GM23338 (cell line): ENCODE measurements around the gene ATP5PD. TPM values are rescaled to one million over a fixed set of nuclear protein-coding genes. Genes with fewer than 3 reads are reported as not detected.
A peak's percentile ranks its signal among the peaks of the same experiment; 100 is the strongest.

ENCODE experiments used
- ATAC-seq: fragments of 200-7000 bp; cut with Tn5 transposase; 3 replicates; pipeline ENCODE4 v1.9.1; 2020
- DNase-seq: peaks from one replicate; pipeline ENCODE4 v3.0.0-alpha.2; 2015; ENCODE audit warnings: low spot score
- H2AFZ ChIP-seq: fragments of 200-600 bp; sonication (generic); 2 replicates; pipeline ENCODE4 v1.8.0; 2016; ENCODE audit warnings: antibody characterized with exemption, mild to moderate bottlenecking, moderate library complexity
- H3F3A ChIP-seq: fragments of 200-600 bp; sonication (generic); replicated peaks from 2 replicates; pipeline ENCODE4 v1.8.0; 2017; ENCODE audit warnings: antibody characterized with exemption, mixed run types, low read depth
- H3K27ac ChIP-seq: fragments of 200-600 bp; sonication (generic); 2 replicates; pipeline ENCODE4 v1.6.1; 2016; ENCODE audit warnings: low read depth
- H3K27me3 ChIP-seq: fragments of 200-600 bp; sonication (generic); 2 replicates; pipeline ENCODE4 v1.8.0; 2016; ENCODE audit warnings: mild to moderate bottlenecking, mixed run types, moderate library complexity; ENCODE audit not compliant: insufficient read depth
- H3K36me3 ChIP-seq: fragments of 200-600 bp; sonication (generic); 2 replicates; pipeline ENCODE4 v1.8.0; 2016; ENCODE audit warnings: mild to moderate bottlenecking; ENCODE audit not compliant: insufficient read depth
- H3K4me1 ChIP-seq: fragments of 200-600 bp; sonication (generic); 2 replicates; pipeline ENCODE4 v1.8.0; 2016; ENCODE audit warnings: mild to moderate bottlenecking, moderate library complexity; ENCODE audit not compliant: insufficient read depth
- H3K4me2 ChIP-seq: fragments of 200-600 bp; sonication (generic); 2 replicates; pipeline ENCODE4 v1.7.1; 2017; ENCODE audit warnings: mixed run types
- H3K4me3 ChIP-seq: fragments of 200-600 bp; sonication (generic); 2 replicates; pipeline ENCODE4 v1.6.1; 2016; ENCODE audit warnings: mixed run types
- H3K79me2 ChIP-seq: fragments of 200-600 bp; sonication (generic); replicated peaks from 2 replicates; pipeline ENCODE4 v1.8.0; 2017; ENCODE audit warnings: mild to moderate bottlenecking; ENCODE audit not compliant: insufficient read depth
- H3K9me2 ChIP-seq: fragments of 200-600 bp; sonication (generic); 2 replicates; pipeline ENCODE4 v1.8.0; 2017; ENCODE audit not compliant: insufficient read depth
- H4K20me1 ChIP-seq: fragments of 200-600 bp; sonication (generic); replicated peaks from 2 replicates; pipeline ENCODE4 v1.8.0; 2017; ENCODE audit warnings: mild to moderate bottlenecking; ENCODE audit not compliant: insufficient read depth
- H3K27ac Mint-ChIP-seq: 2 replicates; pipeline ENCODE4 v1.8.0; 2020; ENCODE audit warnings: inconsistent platforms, mild to moderate bottlenecking, moderate library complexity, mixed read lengths
- H3K27me3 Mint-ChIP-seq: 3 replicates; pipeline ENCODE4 v1.8.0; 2022; ENCODE audit warnings: low read depth, mild to moderate bottlenecking, moderate library complexity, mixed read lengths, inconsistent platforms; ENCODE audit not compliant: insufficient read depth, poor library complexity
- H3K36me3 Mint-ChIP-seq: 3 replicates; pipeline ENCODE4 v1.8.0; 2021; ENCODE audit warnings: low read depth, mild to moderate bottlenecking, inconsistent platforms, moderate library complexity, mixed read lengths
- H3K4me1 Mint-ChIP-seq: 3 replicates; pipeline ENCODE4 v1.8.0; 2020; ENCODE audit warnings: mild to moderate bottlenecking, inconsistent platforms, mixed read lengths
- H3K4me3 Mint-ChIP-seq: 3 replicates; pipeline ENCODE4 v1.8.0; 2021; ENCODE audit warnings: moderate library complexity, mild to moderate bottlenecking, inconsistent platforms, mixed read lengths
- H3K9me3 Mint-ChIP-seq: 3 replicates; pipeline ENCODE4 v1.8.0; 2020; ENCODE audit warnings: moderate library complexity, mild to moderate bottlenecking, inconsistent platforms, mixed read lengths
- CTCF ChIP-seq, 2 experiments: fragments of 200-600 bp in 1 of 2; sonication (generic) in 1 of 2; conservative IDR thresholded peaks; 2 replicates each; pipeline versions ENCODE4 v1.5.1 to v1.6.1; 2016 to 2017; ENCODE audit warnings: antibody characterized with exemption in 2 of 2, low read depth in 2 of 2, mild to moderate bottlenecking in 2 of 2, moderate library complexity in 1 of 2
- ZNF462 ChIP-seq: fragments of 250-450 bp; sonication (Bioruptor Pico); IDR thresholded peaks from 2 replicates; pipeline ENCODE4 v1.5.0; 2020; ENCODE audit warnings: mild to moderate bottlenecking, moderate library complexity
- polyA plus RNA-seq: library from polyadenylated mRNA; unstranded; fragments of >200 nt; fragmentation: Nextera tagmentation; extraction: Ambion mirVana; gene quantifications from 2 replicates; pipeline ENCODE4 v1.2.1, GENCODE V29; 2016
- total RNA-seq: library from RNA; depleted of rRNA; stranded (reverse); fragments of >200 nt; shearing (Covaris generic); gene quantifications from 2 replicates; pipeline ENCODE4 v1.2.3, GENCODE V29; 2014

Gene ATP5PD
- total and polyA plus RNA-seq, 2 experiments from 2014 or later = 244 to 1,144 TPM

DNA sequence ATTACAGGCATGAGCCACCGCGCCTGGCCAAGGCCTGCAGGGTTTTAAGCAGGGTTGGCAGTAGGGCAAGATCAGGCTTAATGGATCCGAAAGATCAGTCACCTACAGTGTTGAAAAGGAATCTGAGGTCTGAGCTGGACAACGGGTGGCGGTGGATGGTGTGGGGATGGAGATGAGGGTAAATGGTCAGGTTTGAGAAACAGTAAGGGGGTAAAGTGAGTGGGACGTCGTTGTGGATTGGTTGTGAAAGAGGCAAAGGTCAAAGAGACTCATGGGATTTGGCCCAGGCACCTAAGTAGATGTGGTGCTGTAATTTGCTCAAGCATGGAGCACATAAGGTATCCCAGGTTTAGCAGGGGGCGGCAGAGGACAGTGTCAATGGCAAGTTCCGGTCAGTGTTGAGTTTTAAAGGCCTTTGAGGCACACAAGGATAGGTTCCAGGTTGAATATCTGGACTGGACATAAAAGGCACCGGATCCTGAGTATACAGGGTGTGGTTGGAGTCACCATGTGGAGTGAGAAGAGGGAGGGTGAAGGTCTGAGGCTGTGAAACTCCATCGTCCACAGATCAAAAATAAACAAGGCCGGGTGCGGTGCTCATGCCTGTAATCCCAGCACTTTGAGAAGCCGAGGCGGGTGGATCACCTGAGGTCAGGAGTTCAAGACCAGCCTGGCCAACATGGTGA lies 39.9 kb upstream of the ATP5PD start:
- no peak for DNase-seq
- Mint-ChIP-seq H3K9me3 (no peaks in the 10 kb centered on the region), H3K36me3 (no peaks in the 10 kb centered on the region; the same call in 2 of the 3 replicates), H3K4me1 (peaks cover 52% of the 10 kb centered on the region), H3K27me3 (peaks cover 27% of the 10 kb centered on the region), H3K4me3 (peak overlapping the region; percentile 75), H3K27ac (peak overlapping the region; percentile 79)
- TF ChIP-seq CTCF (conservative IDR thresholded peaks at IDR 0.05; ENCODE audit: low read depth in 2 of 2) (peak in 1 of 2 experiments; percentile 40; a peak in 2 of 4 replicates), ZNF462 (CRISPR knock-in tag) (no peak)
- Histone ChIP-seq H3K79me2 (peaks cover under 1% of the 10 kb centered on the region), H3K9me2 (no peaks in the 10 kb centered on the region), H3K4me2 (peak overlapping the region; percentile 96), H3K36me3 (no peaks in the 10 kb centered on the region), H3K4me3 (peak overlapping the region; percentile 91), H3K27ac (peak overlapping the region; percentile 98), H3K27me3 (no peaks in the 10 kb centered on the region), H3K4me1 (peaks cover 50% of the 10 kb centered on the region), H2AFZ (no peak overlapping the region), H3F3A (peaks cover 29% of the 10 kb centered on the region), H4K20me1 (no peaks in the 10 kb centered on the region)
- no peak for ATAC-seq
